GM12878 (cell line): ENCODE measurements around the gene YWHAG.

Experiments
- CEBPB ChIP-seq, 2 experiments: fragments of 150-350 bp in 1 of 2; IDR thresholded peaks; 2 replicates each; pipeline ENCODE4 v1.6.1; 2012 to 2014; ENCODE audit warnings: low read depth in 2 of 2, low read length in 2 of 2, borderline replicate concordance in 1 of 2, inconsistent platforms in 1 of 2
- CHD1 ChIP-seq: IDR thresholded peaks from 2 replicates; pipeline ENCODE4 v1.6.1; 2012; ENCODE audit warnings: low read depth, low read length, improper control_type of control experiment
- CUX1 ChIP-seq: IDR thresholded peaks from 2 replicates; pipeline ENCODE4 v1.6.1; 2012; ENCODE audit warnings: improper control_type of control experiment, low read depth, low read length; ENCODE audit not compliant: insufficient replicate concordance
- HDAC2 ChIP-seq: fragments of 200-600 bp; sonication (generic); IDR thresholded peaks from 2 replicates; pipeline ENCODE4 v1.6.1; 2017
- MYC ChIP-seq: IDR thresholded peaks from 2 replicates; pipeline ENCODE4 v1.6.1; 2011; ENCODE audit warnings: mild to moderate bottlenecking, low read length, moderate library complexity, inconsistent platforms; ENCODE audit not compliant: insufficient read depth, insufficient replicate concordance, insufficient read length, severe bottlenecking
- RAD21 ChIP-seq: IDR thresholded peaks from 2 replicates; pipeline ENCODE4 v1.6.1; 2011; ENCODE audit warnings: mild to moderate bottlenecking, low read depth, low read length, moderate library complexity; ENCODE audit not compliant: insufficient read depth
- SIN3A ChIP-seq: IDR thresholded peaks from 2 replicates; pipeline ENCODE4 v1.6.1; 2012; ENCODE audit warnings: low read depth, low read length, improper control_type of control experiment
- SREBF1 ChIP-seq: IDR thresholded peaks from 2 replicates; pipeline ENCODE4 v1.6.1; 2012; ENCODE audit warnings: mild to moderate bottlenecking, low read length
- SUZ12 ChIP-seq: fragments of 200-600 bp; sonication (generic); IDR thresholded peaks from one replicate; pipeline ENCODE4 v1.6.1; 2018; ENCODE audit warnings: antibody characterized with exemption, mild to moderate bottlenecking; ENCODE audit not compliant: unreplicated experiment
- USF2 ChIP-seq: IDR thresholded peaks from 2 replicates; pipeline ENCODE4 v1.6.1; 2011; ENCODE audit warnings: low read depth, low read length, improper control_type of control experiment, borderline replicate concordance
- ZNF384 ChIP-seq: IDR thresholded peaks from 2 replicates; pipeline ENCODE4 v1.6.1; 2012; ENCODE audit warnings: low read depth, mild to moderate bottlenecking, low read length, improper control_type of control experiment, borderline replicate concordance
- ZNF622 ChIP-seq: fragments of 450-650 bp; IDR thresholded peaks from 2 replicates; pipeline ENCODE4 v1.6.1; 2017; ENCODE audit warnings: mild to moderate bottlenecking, inconsistent platforms

- TF ChIP-seq CUX1 (no peak), CEBPB (IDR thresholded peaks at IDR 0.05; ENCODE audit: borderline replicate concordance in 1 of 2, low read depth in 2 of 2, low read length in 2 of 2) (no peak), CHD1 (no peak), ZNF622 (no peak), SUZ12 (no peak), SREBF1 (no peak), USF2 (no peak), HDAC2 (no peak), SIN3A (no peak), RAD21 (no peak), MYC (no peak), ZNF384 (no peak)
Observed at GRCh38 chr7:76337147-76337546, 21.6 kb downstream of the YWHAG start.
